NCI-H1694 (cell line): ENCODE data around the gene DUSP1.
"Not testable (repeated sequence)": the region's sequence is repeated elsewhere in the genome, so short reads cannot be mapped to it uniquely, and the experiment has no call there.

Source experiments
- DNase-seq: peaks from one replicate; lab custom pipeline; 2025; lab: John Stamatoyannopoulos, UW

DUSP1 gene, protein sequence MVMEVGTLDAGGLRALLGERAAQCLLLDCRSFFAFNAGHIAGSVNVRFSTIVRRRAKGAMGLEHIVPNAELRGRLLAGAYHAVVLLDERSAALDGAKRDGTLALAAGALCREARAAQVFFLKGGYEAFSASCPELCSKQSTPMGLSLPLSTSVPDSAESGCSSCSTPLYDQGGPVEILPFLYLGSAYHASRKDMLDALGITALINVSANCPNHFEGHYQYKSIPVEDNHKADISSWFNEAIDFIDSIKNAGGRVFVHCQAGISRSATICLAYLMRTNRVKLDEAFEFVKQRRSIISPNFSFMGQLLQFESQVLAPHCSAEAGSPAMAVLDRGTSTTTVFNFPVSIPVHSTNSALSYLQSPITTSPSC

DNA sequence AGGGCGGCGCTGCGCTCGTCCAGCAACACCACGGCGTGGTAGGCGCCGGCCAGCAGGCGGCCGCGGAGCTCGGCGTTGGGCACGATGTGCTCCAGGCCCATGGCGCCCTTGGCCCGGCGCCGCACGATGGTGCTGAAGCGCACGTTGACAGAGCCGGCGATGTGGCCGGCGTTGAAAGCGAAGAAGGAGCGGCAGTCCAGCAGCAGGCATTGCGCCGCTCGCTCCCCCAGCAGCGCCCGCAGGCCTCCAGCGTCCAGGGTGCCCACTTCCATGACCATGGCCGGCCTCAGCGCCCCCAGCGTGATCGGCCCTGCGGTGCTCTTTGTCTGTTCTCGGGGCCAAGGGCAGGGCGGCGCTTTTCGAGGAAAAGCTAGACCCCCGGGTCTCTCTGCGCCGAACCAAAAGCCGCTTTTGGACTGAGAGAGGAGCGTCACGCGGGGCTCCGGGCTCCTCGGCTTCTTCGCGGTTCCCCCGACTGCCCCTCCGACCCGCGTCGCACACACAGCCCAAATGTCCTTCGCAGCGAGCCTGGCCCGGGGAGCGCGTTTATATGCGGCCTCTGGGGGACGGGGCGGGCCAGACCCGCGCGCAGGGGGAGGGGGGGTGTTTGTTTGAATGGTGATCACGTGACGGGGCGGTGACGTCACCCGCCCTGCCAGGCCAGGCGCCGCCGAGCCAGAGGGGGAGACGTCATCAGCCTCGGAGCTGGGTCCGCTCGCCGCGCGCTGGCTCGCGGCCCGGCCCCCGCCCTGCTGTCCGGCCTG is at the start of gene DUSP1:
TSS of gene DUSP1 (minus strand) at position 521 of the 764 bp plus-strand sequence. CDS start at position 278, 243 bp downstream.
- DNase-seq: peak; percentile 79

GRCh38 chr5:172820046-172820767 is 49.2 kb upstream of the DUSP1 start:
- DNase-seq: no peak

- no peak for DNase-seq
These were observed 48.6 kb upstream of the DUSP1 start for GRCh38 chr5:172819569-172819968.

GRCh38 chr5:172818081-172818480 is 47.1 kb upstream of the DUSP1 start:
- no peak for DNase-seq

GRCh38 chr5:172817664-172818063 is 46.7 kb upstream of the DUSP1 start:
- no peak for DNase-seq

- DNase-seq: no peak
These were observed 46.0 kb upstream of the DUSP1 start for GRCh38 chr5:172816925-172817562.

- no peak for DNase-seq
These were observed 44.6 kb upstream of the DUSP1 start for GRCh38 chr5:172815631-172816030.

- DNase-seq: not testable (repeated sequence)
These were observed 40.0 kb upstream of the DUSP1 start for GRCh38 chr5:172810996-172811395.

DNA sequence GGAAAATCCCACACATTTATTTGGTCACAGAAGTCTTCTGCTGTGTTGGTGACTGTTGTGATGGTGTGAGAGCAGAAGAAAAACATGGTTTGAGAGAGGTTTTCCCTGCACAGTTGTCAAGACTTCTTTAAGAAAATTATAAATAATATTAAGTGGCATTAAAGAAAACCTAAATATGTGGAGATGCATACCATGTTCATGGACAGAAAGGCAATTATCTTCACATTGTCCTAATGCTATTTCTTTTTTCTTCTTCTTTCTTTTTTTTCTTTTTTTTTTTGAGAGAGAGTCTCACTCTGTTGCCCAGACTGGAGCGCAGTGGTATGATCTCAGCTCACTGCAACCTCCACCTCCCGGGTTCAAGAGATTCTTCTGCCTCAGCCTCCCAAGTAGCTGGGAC is 38.8 kb upstream of the DUSP1 start:
- no peak for DNase-seq

- DNase-seq: no peak
These were observed 36.8 kb upstream of the DUSP1 start for GRCh38 chr5:172807766-172808311.

GRCh38 chr5:172806897-172807672 is 36.1 kb upstream of the DUSP1 start:
- DNase-seq: no peak

GRCh38 chr5:172805736-172806255 is 34.8 kb upstream of the DUSP1 start:
- no peak for DNase-seq

DNA sequence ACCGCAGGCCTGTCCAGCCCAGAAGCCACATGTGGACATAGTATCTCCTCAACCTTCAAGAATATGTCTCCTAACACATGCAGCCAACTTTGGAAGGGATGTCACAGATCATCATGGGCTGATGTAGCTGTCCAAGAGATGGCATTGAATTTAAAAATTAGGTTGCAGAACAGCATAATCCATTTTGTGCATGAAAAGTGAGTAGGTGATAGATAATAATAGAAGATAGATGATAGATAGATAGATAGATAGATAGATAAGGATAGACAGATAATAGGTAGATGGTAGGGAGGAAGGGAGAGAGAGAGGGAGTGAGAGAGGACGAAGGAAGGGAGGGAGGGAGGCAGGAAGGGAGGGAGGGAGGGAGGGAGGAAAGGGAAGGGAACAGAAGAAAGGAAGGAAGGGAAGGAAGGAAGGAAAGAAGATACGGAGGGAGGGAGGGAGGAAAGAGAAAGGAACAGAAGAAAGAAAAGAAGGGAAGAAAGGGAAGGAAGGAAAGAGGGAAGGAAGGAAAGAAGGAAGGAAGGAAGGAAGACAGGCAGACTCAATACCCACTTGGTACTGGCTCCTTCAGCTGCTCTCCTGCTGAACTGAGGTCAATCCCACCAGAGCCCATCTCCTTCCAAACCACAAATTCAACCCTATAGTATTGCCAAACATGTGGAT is 34.2 kb upstream of the DUSP1 start:
- DNase-seq: no peak

GRCh38 chr5:172802567-172803176 is 31.7 kb upstream of the DUSP1 start:
- DNase-seq: no peak

GRCh38 chr5:172802112-172802511 is 31.1 kb upstream of the DUSP1 start:
- no peak for DNase-seq

DNA sequence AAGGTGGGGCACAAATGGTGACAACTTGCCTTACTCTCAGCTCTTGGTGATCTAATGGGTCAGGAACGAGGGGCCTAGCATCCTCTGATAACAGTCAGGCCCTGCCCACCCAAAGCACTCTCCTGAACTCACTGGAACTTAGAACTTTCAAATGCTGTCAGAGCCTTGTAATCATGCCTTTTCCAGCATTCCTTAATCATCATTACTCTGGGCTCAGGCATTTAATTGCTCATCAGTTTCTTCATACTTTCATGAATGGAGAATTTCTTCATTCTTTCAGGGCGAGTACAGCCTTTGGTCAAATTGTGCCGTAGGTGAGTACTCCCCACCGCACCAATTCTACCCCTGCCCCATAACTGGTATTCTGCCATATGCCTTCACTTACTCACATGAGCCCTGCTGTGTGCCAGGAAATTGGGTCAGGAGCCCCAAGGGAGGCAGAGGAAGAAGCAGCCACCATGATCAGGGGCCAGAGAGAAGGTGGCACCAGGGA is 30.2 kb upstream of the DUSP1 start:
- DNase-seq: no peak

DNA sequence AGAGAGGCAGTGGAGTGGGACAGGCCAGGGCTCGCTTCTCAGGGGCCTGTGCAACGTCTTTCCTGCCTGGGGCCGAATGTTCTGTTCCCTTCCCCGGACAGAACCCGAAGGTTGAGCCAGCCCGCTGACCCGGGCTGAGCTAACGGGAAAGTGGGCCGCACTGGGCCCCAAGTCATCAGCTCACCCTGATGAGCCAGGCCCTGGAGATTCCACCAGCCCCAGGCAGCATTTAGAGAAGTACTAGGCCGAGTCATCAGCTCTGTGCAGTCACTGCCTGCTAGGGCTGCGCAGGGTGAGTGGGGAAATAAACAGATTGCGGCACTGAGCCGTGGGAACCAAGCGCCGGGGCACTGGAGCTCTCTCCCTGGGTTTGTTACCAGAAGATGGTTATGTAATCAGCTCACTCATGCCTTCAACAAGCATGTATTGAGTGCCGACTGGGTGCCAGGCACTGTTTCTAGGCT is 29.1 kb upstream of the DUSP1 start:
- no peak for DNase-seq

DNA sequence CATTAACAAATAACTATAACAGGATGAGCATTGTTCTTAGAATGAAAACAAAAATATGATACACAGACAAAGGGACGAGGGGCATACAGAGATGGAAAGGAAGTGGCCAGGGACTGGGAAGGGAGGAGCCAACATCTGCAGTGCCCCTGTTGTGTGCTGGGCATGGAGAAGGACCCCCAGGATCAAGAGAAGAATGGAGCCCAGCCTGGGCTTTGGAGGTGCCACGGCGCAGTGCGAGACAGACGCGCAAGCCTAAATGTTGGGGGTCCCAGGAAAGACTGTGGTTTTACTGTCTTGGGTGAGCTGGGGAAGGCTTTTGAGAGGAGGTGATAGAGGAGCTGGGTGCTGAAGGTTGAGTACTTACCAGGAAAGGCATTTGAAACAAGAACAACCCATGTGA is 28.4 kb upstream of the DUSP1 start:
- DNase-seq: no peak

GRCh38 chr5:172798422-172799215 is 27.6 kb upstream of the DUSP1 start:
- no peak for DNase-seq
